HG02588 (cell line): ENCODE data around the gene SLC7A14.
"Not testable (repeated sequence)": the region's sequence is repeated elsewhere in the genome, so short reads cannot be mapped to it uniquely, and the experiment has no call there.

Experiments
- ATAC-seq: cut with Tn5 transposase; IDR thresholded peaks from one replicate; pipeline ENCODE4 v1.9.1; 2021; ENCODE audit warnings: mild to moderate bottlenecking, moderate library complexity; ENCODE audit not compliant: unreplicated experiment

The SLC7A14 gene

GRCh38 chr3:170598091-170598502 lies 12.2 kb upstream of the SLC7A14 start:
- ATAC-seq, result no peak

- no peak for ATAC-seq
Measured at GRCh38 chr3:170594528-170594927, 8.7 kb upstream of the SLC7A14 start.

- no peak for ATAC-seq
Measured at GRCh38 chr3:170593634-170594033, 7.8 kb upstream of the SLC7A14 start.

GRCh38 chr3:170589113-170589512 lies 3.2 kb upstream of the SLC7A14 start:
- no peak for ATAC-seq

- ATAC-seq, result no peak
Measured at GRCh38 chr3:170585008-170585936, 603 bp downstream of the SLC7A14 start.

GRCh38 chr3:170584585-170585007 lies 1.3 kb downstream of the SLC7A14 start:
- ATAC-seq, result no peak

- ATAC-seq, result no peak
Measured at GRCh38 chr3:170579646-170580045, 6.2 kb downstream of the SLC7A14 start.

GRCh38 chr3:170572665-170573253 lies 13.1 kb downstream of the SLC7A14 start:
- ATAC-seq, result peak; percentile 98

- not testable (repeated sequence) for ATAC-seq
Measured at GRCh38 chr3:170567598-170567997, 18.3 kb downstream of the SLC7A14 start.

GRCh38 chr3:170566413-170566812 lies 19.5 kb downstream of the SLC7A14 start:
- ATAC-seq, result no peak

- no peak for ATAC-seq
Measured at GRCh38 chr3:170565495-170565894, 20.4 kb downstream of the SLC7A14 start.

- no peak for ATAC-seq
Measured at GRCh38 chr3:170564664-170565063, 21.2 kb downstream of the SLC7A14 start.

- ATAC-seq, result peak; percentile 85
Measured at GRCh38 chr3:170563712-170564423, 22.0 kb downstream of the SLC7A14 start.

- ATAC-seq, result no peak
Measured at GRCh38 chr3:170562080-170562479, 23.8 kb downstream of the SLC7A14 start.

- ATAC-seq, result no peak
Measured at GRCh38 chr3:170560717-170561382, 25.0 kb downstream of the SLC7A14 start.

- ATAC-seq, result no peak
Measured at GRCh38 chr3:170560296-170560695, 25.6 kb downstream of the SLC7A14 start.

- no peak for ATAC-seq
Measured at GRCh38 chr3:170558427-170558826, 27.4 kb downstream of the SLC7A14 start.

- ATAC-seq, result no peak
Measured at GRCh38 chr3:170555329-170555728, 30.5 kb downstream of the SLC7A14 start.

GRCh38 chr3:170553788-170554757 lies 31.8 kb downstream of the SLC7A14 start:
- ATAC-seq, result no peak

GRCh38 chr3:170551252-170551651 lies 34.6 kb downstream of the SLC7A14 start:
- ATAC-seq, result no peak
